Aorta (tissue), 5 donors: Measurements from ENCODE around the gene KLHL34. TPM values are rescaled to one million over a fixed set of nuclear protein-coding genes. Genes with fewer than 3 reads are reported as not detected.
A peak's percentile ranks its signal among the peaks of the same experiment; 100 is the strongest.

Experiments
- ATAC-seq: fragments of 200-7000 bp; cut with Tn5 transposase; one replicate; pipeline ENCODE4 v1.9.1; 2022; ENCODE audit warnings: moderate library complexity; ENCODE audit not compliant: low FRiP score
- DNase-seq, 2 donors: peaks; one replicate each; pipeline ENCODE4 v3.0.0-alpha.2; 2020
- H3K27ac ChIP-seq, 2 donors: one replicate each; pipeline ENCODE4 v1.5.1; 2013; ENCODE audit warnings: low read length in 2 of 2, mild to moderate bottlenecking in 2 of 2, moderate library complexity in 2 of 2, control low read depth in 1 of 2, inconsistent platforms in 1 of 2, low read depth in 1 of 2
- H3K27me3 ChIP-seq, 2 donors: one replicate each; pipeline ENCODE4 v1.6.1; 2013; ENCODE audit warnings: control low read depth in 1 of 2, low read length in 1 of 2, mild to moderate bottlenecking in 1 of 2, moderate library complexity in 1 of 2; ENCODE audit not compliant: insufficient read depth in 2 of 2, control insufficient read depth in 1 of 2
- H3K36me3 ChIP-seq, 2 donors: one replicate each; pipeline ENCODE4 v1.6.1; 2013; ENCODE audit warnings: control low read depth in 1 of 2, low read length in 1 of 2, mild to moderate bottlenecking in 1 of 2; ENCODE audit not compliant: insufficient read depth in 2 of 2, control insufficient read depth in 1 of 2
- H3K4me1 ChIP-seq, 2 donors: one replicate each; pipeline ENCODE4 v1.6.1; 2013; ENCODE audit warnings: low read length in 2 of 2, control low read depth in 1 of 2, mild to moderate bottlenecking in 1 of 2, moderate library complexity in 1 of 2; ENCODE audit not compliant: insufficient read depth in 2 of 2, control insufficient read depth in 1 of 2
- H3K4me3 ChIP-seq, 2 donors: one replicate each; pipeline ENCODE4 v1.5.1; 2013; ENCODE audit warnings: low read length in 2 of 2, control low read depth in 1 of 2, mild to moderate bottlenecking in 1 of 2
- H3K9me3 ChIP-seq: one replicate; pipeline ENCODE4 v1.6.1; 2013; ENCODE audit warnings: mild to moderate bottlenecking, low read length; ENCODE audit not compliant: control insufficient read depth
- WGBS, 2 donors: extraction: QIAGEN DNeasy Blood & Tissue Kit; methylation state at CpG; one replicate each; pipeline ENCODE4 v1.1.7; 2013; 5-methylcytosine and 5-hydroxymethylcytosine counted together
- intact Hi-C, 2 donors: fragments of 100-400 bp; cut with DNase I; formaldehyde crosslinking; loops; one replicate each; pipeline versions ENCODE4 v1.14.2 to v1.15.0; 2022
- long read RNA-seq, 2 donors: library from polyadenylated mRNA; unstranded; transcript quantifications; one replicate each; pipeline ENCODE4 v2.0.0, GENCODE V29; 2020 to 2021
- polyA plus RNA-seq, 2 donors: library from polyadenylated mRNA; stranded (reverse); fragments of 200-250 nt; gene quantifications; one replicate each; pipeline ENCODE4 v1.2.3, GENCODE V29; 2013
- total RNA-seq, 2 donors: library from RNA; stranded (reverse); fragmentation: NEBNext Ultra II Directional; extraction: Animal tissue kit (Norgen Biotek cat#: 25700); gene quantifications; one replicate each; pipeline ENCODE4 v1.2.1, GENCODE V29; 2021
- donor health status: healthy with polysubstance abuse.
- donor health status: Bipolar disorder and iron deficiency.
- donor health status: DM: no; HTN: no; CAD: no.
- donor health status: DM: no; HTN: no; CAD: no.
- donor health status: DM: yes; HTN: yes; CAD: no.

Gene KLHL34
- total RNA-seq: not detected
- polyA plus RNA-seq: under 1 TPM in 1 of 2 donors, not detected in 1; 0.63 TPM
- long read RNA-seq, donor 1: 0 reads
- long read RNA-seq, donor 2: 0 reads

GRCh38 chrX:21658152-21658737 lies at the start of gene KLHL34:
TSS of gene KLHL34 (minus strand) at chrX:21658330. CDS start at chrX:21657788, 542 bp downstream.
- Histone ChIP-seq H3K27me3 (no peaks in the 10 kb centered on the region), H3K27ac (no peak within 1 kb of the TSS), H3K4me3 (no peak within 1 kb of the TSS), H3K36me3 (no peaks in the 10 kb centered on the region), H3K4me1 (no peaks in the 10 kb centered on the region), H3K9me3 (no peaks in the 10 kb centered on the region)
- DNase-seq (peak in 1 of 2 donors; percentile 45), ATAC-seq (peak; percentile 16)
- WGBS, 2 donors: 10 to 36% methylated on average over 50 to 60 of the region's 60 CpGs
- intact Hi-C loops: no loop called here

- intact Hi-C loops: no loop called here
- Histone ChIP-seq H3K4me1 (no peaks in the 10 kb centered on the region), H3K9me3 (no peaks in the 10 kb centered on the region), H3K27me3 (no peaks in the 10 kb centered on the region), H3K27ac (no peak overlapping the region), H3K36me3 (no peaks in the 10 kb centered on the region), H3K4me3 (no peak overlapping the region)
- WGBS, 2 donors: 65 to 86% methylated on average over 4 of the region's 4 CpGs
- ATAC-seq (no peak), DNase-seq (no peak)
Measured at GRCh38 chrX:21705225-21705624, 47.1 kb upstream of the KLHL34 start.

- H3K27ac ChIP-seq: no peak overlapping the region
- DNase-seq: no peak
- H3K36me3 ChIP-seq: no peaks in the 10 kb centered on the region
- intact Hi-C loops: no loop called here
- no peaks in the 10 kb centered on the region for H3K9me3 ChIP-seq
- no peaks in the 10 kb centered on the region for H3K4me1 ChIP-seq
- WGBS, 2 donors: 59 to 60% methylated on average over 4 of the region's 4 CpGs
- H3K4me3 ChIP-seq: no peak overlapping the region
- H3K27me3 ChIP-seq: no peaks in the 10 kb centered on the region
- ATAC-seq: no peak
Measured at GRCh38 chrX:21702725-21703124, 44.6 kb upstream of the KLHL34 start.

GRCh38 chrX:21700967-21701366 lies 42.8 kb upstream of the KLHL34 start:
- Histone ChIP-seq H3K27ac (no peak overlapping the region), H3K9me3 (no peaks in the 10 kb centered on the region), H3K36me3 (no peaks in the 10 kb centered on the region), H3K27me3 (no peaks in the 10 kb centered on the region), H3K4me3 (no peak overlapping the region), H3K4me1 (no peaks in the 10 kb centered on the region)
- ATAC-seq: no peak
- WGBS, 2 donors: 41 to 67% methylated on average over 3 of the region's 3 CpGs
- no peak for DNase-seq
- intact Hi-C loops: no loop called here

GRCh38 chrX:21700275-21700674 lies 42.1 kb upstream of the KLHL34 start:
- no peak for ATAC-seq
- intact Hi-C loops: no loop called here
- H3K4me1 ChIP-seq: no peaks in the 10 kb centered on the region
- DNase-seq: no peak
- no peaks in the 10 kb centered on the region for H3K27me3 ChIP-seq
- no peak overlapping the region for H3K4me3 ChIP-seq
- no peak overlapping the region for H3K27ac ChIP-seq
- H3K9me3 ChIP-seq: no peaks in the 10 kb centered on the region
- 74 to 91% methylated on average over 5 of the region's 5 CpGs for WGBS, 2 donors
- H3K36me3 ChIP-seq: no peaks in the 10 kb centered on the region

- intact Hi-C loops: no loop called here
- WGBS, 2 donors: 47 to 61% methylated on average over 3 of the region's 3 CpGs
- ATAC-seq: no peak
Measured at GRCh38 chrX:21699136-21699535, 41.0 kb upstream of the KLHL34 start.

GRCh38 chrX:21698272-21698671 lies 40.1 kb upstream of the KLHL34 start:
- Histone ChIP-seq H3K36me3 (no peaks in the 10 kb centered on the region), H3K4me3 (no peak overlapping the region), H3K4me1 (no peaks in the 10 kb centered on the region), H3K27me3 (no peaks in the 10 kb centered on the region), H3K9me3 (no peaks in the 10 kb centered on the region), H3K27ac (no peak overlapping the region)
- 74 to 86% methylated on average over 4 of the region's 4 CpGs for WGBS, 2 donors
- DNase-seq (no peak), ATAC-seq (no peak)
- intact Hi-C loops: no loop called here

More at GRCh38 chrX:21699136-21699535, 41.0 kb upstream of the KLHL34 start:
- H3K9me3 ChIP-seq: no peaks in the 10 kb centered on the region
- no peaks in the 10 kb centered on the region for H3K36me3 ChIP-seq
- no peak overlapping the region for H3K27ac ChIP-seq
- no peaks in the 10 kb centered on the region for H3K4me1 ChIP-seq
- DNase-seq: no peak
- H3K27me3 ChIP-seq: no peaks in the 10 kb centered on the region
- no peak overlapping the region for H3K4me3 ChIP-seq

GRCh38 chrX:21691512-21692018 lies 33.4 kb upstream of the KLHL34 start:
- no peaks in the 10 kb centered on the region for H3K4me1 ChIP-seq
- H3K27ac ChIP-seq: no peak overlapping the region
- no peaks in the 10 kb centered on the region for H3K9me3 ChIP-seq
- intact Hi-C loops: no loop called here
- DNase-seq (no peak), ATAC-seq (no peak)
- H3K27me3 ChIP-seq: no peaks in the 10 kb centered on the region
- H3K4me3 ChIP-seq: no peak overlapping the region
- 78 to 94% methylated on average over 3 of the region's 3 CpGs for WGBS, 2 donors
- no peaks in the 10 kb centered on the region for H3K36me3 ChIP-seq

GRCh38 chrX:21683941-21684340 lies 25.8 kb upstream of the KLHL34 start:
- Histone ChIP-seq H3K27ac (no peak overlapping the region), H3K4me3 (no peak overlapping the region), H3K27me3 (no peaks in the 10 kb centered on the region), H3K4me1 (no peaks in the 10 kb centered on the region), H3K9me3 (no peaks in the 10 kb centered on the region), H3K36me3 (no peaks in the 10 kb centered on the region)
- ATAC-seq: no peak
- whole genome bisulfite sequencing, 2 donors: 68 to 70% methylated on average over 1 of the region's 1 CpG
- intact Hi-C loops: no loop called here
- DNase-seq: no peak
